Measurements from ENCODE around the gene CREBBP.

The CREBBP gene

GRCh38 chr16:3819175-3819527, 61.4 kb downstream of the CREBBP start:
- DNase-seq (ENCODE audit: extremely low read depth, insufficient read length) = no peak
- no peak overlapping the region for H3K4me3 ChIP-seq (replicated peaks; ENCODE audit: low read depth, low read length)

GRCh38 chr16:3816326-3816725, 64.2 kb downstream of the CREBBP start:
- Histone ChIP-seq H3K4me3 (replicated peaks; ENCODE audit: low read depth, low read length) (no peak overlapping the region), H3K36me3 (ENCODE audit: control insufficient read depth, insufficient read depth, low read length) (no peaks in the 10 kb centered on the region), H3K27me3 (replicated peaks; ENCODE audit: control insufficient read depth, insufficient read depth, low read length) (no peaks in the 10 kb centered on the region)
- DNase-seq (ENCODE audit: extremely low read depth, insufficient read length) = no peak
- no peak for TF ChIP-seq CTCF (IDR thresholded peaks at IDR 0.05; ENCODE audit: insufficient read depth, low read length, poor library complexity, severe bottlenecking)

More at GRCh38 chr16:3819175-3819527, 61.4 kb downstream of the CREBBP start:
- Histone ChIP-seq H3K36me3 (ENCODE audit: control insufficient read depth, insufficient read depth, low read length) (no peaks in the 10 kb centered on the region), H3K27me3 (replicated peaks; ENCODE audit: control insufficient read depth, insufficient read depth, low read length) (no peaks in the 10 kb centered on the region)
- TF ChIP-seq CTCF (IDR thresholded peaks at IDR 0.05; ENCODE audit: insufficient read depth, low read length, poor library complexity, severe bottlenecking) = no peak

- TF ChIP-seq CTCF (IDR thresholded peaks at IDR 0.05; ENCODE audit: insufficient read depth, low read length, poor library complexity, severe bottlenecking) = no peak
- Histone ChIP-seq H3K36me3 (ENCODE audit: control insufficient read depth, insufficient read depth, low read length) (no peaks in the 10 kb centered on the region), H3K4me3 (replicated peaks; ENCODE audit: low read depth, low read length) (no peak overlapping the region), H3K27me3 (replicated peaks; ENCODE audit: control insufficient read depth, insufficient read depth, low read length) (no peaks in the 10 kb centered on the region)
- no peak for DNase-seq (ENCODE audit: extremely low read depth, insufficient read length)
These were observed 65.8 kb downstream of the CREBBP start for GRCh38 chr16:3814755-3815154.

GRCh38 chr16:3812469-3813172, 67.9 kb downstream of the CREBBP start:
- Histone ChIP-seq H3K27me3 (replicated peaks; ENCODE audit: control insufficient read depth, insufficient read depth, low read length) (no peaks in the 10 kb centered on the region), H3K36me3 (ENCODE audit: control insufficient read depth, insufficient read depth, low read length) (peaks cover 3% of the 10 kb centered on the region; the same call in 1 of the 2 replicates), H3K4me3 (replicated peaks; ENCODE audit: low read depth, low read length) (no peak overlapping the region)
- no peak for DNase-seq (ENCODE audit: extremely low read depth, insufficient read length)
- TF ChIP-seq CTCF (IDR thresholded peaks at IDR 0.05; ENCODE audit: insufficient read depth, low read length, poor library complexity, severe bottlenecking) = no peak

GRCh38 chr16:3810818-3811217, 69.7 kb downstream of the CREBBP start:
- Histone ChIP-seq H3K27me3 (replicated peaks; ENCODE audit: control insufficient read depth, insufficient read depth, low read length) (no peaks in the 10 kb centered on the region), H3K4me3 (replicated peaks; ENCODE audit: low read depth, low read length) (no peak overlapping the region), H3K36me3 (ENCODE audit: control insufficient read depth, insufficient read depth, low read length) (peaks cover 3% of the 10 kb centered on the region; the same call in 1 of the 2 replicates)
- no peak for TF ChIP-seq CTCF (IDR thresholded peaks at IDR 0.05; ENCODE audit: insufficient read depth, low read length, poor library complexity, severe bottlenecking)
- DNase-seq (ENCODE audit: extremely low read depth, insufficient read length) = no peak

All from GM06990 (cell line).